A549 (cell line): Measurements from ENCODE around the gene UTP18. TPM values are rescaled to one million over a fixed set of nuclear protein-coding genes. Genes with fewer than 3 reads are reported as not detected.

ENCODE experiments used
- ATAC-seq, 2 experiments: fragments of 200-7000 bp in 1 of 2; fragments of >200 bp in 1 of 2; cut with Nextera tagmentation in 1 of 2; cut with Tn5 transposase in 1 of 2; 3 replicates each; pipeline versions ENCODE4 v1.8.0 to v1.9.1; 2018 to 2020; ENCODE audit warnings: mild to moderate bottlenecking in 1 of 2, moderate library complexity in 1 of 2
- CTCF ChIA-PET: fragments of 300-600 bp; sonication (Branson Sonifier 250); formaldehyde crosslinking; extraction: SDS; loops from one replicate; lab custom pipeline; 2021; ENCODE audit warnings: antibody characterized with exemption, inconsistent platforms; lab: Yijun Ruan, JAX
- POLR2A ChIA-PET: fragments of 350-600 bp; formaldehyde crosslinking; extraction: SDS; loops from one replicate; lab custom pipeline; 2021; ENCODE audit warnings: antibody characterized with exemption, inconsistent platforms; lab: Yijun Ruan, JAX
- DNase-seq, 2 experiments: peaks; one replicate each; pipeline versions ENCODE4 v3.0.0 to v3.0.0-alpha.2; 2011 to 2016; ENCODE audit warnings: low read depth in 1 of 2, low spot score in 1 of 2
- FAIRE-seq: peaks from 2 replicates; lab custom pipeline; 2011; peaks lifted over from hg19 to GRCh38; lab: Jason Lieb, UNC
- H3K27ac ChIP-seq, 2 experiments: fragments of >200 bp; sonication (Bioruptor Twin); formaldehyde crosslinking; 3 replicates each; pipeline ENCODE4 v1.5.1; 2016 to 2017
- H3K4me1 ChIP-seq: fragments of >200 bp; sonication (Bioruptor Twin); formaldehyde crosslinking; 3 replicates; pipeline ENCODE4 v1.6.1; 2016
- H3K4me2 ChIP-seq: fragments of >200 bp; sonication (Bioruptor Twin); formaldehyde crosslinking; 3 replicates; pipeline ENCODE4 v1.6.1; 2016
- H3K4me3 ChIP-seq: fragments of >200 bp; sonication (Bioruptor Twin); formaldehyde crosslinking; 3 replicates; pipeline ENCODE4 v1.5.1; 2016
- H3K9me3 ChIP-seq: fragments of >200 bp; sonication (Bioruptor Twin); formaldehyde crosslinking; 3 replicates; pipeline ENCODE4 v1.6.1; 2016
- BHLHE40 ChIP-seq: IDR thresholded peaks from 2 replicates; pipeline ENCODE4 v1.6.1; 2012; ENCODE audit warnings: low read depth, low read length, inconsistent platforms
- CBX8 ChIP-seq: fragments of 200-600 bp; sonication (generic); IDR thresholded peaks from 2 replicates; pipeline ENCODE4 v1.6.1; 2016
- CEBPB ChIP-seq, 2 experiments: fragments of >200 bp in 1 of 2; sonication (Bioruptor Twin) in 1 of 2; formaldehyde crosslinking in 1 of 2; IDR thresholded peaks; 2 replicates each; pipeline ENCODE4 v1.6.1; 2012 to 2016
- CHD4 ChIP-seq: fragments of 200-600 bp; sonication (generic); IDR thresholded peaks from 2 replicates; pipeline ENCODE4 v1.6.1; 2016; ENCODE audit warnings: antibody characterized with exemption, mild to moderate bottlenecking, borderline replicate concordance
- EP300 ChIP-seq, 2 experiments: fragments of >200 bp; sonication (Bioruptor Twin); formaldehyde crosslinking; IDR thresholded peaks; 2 replicates in 1 of 2; 3 replicates in 1 of 2; pipeline ENCODE4 v1.6.1; 2016 to 2017
- FOSB ChIP-seq: fragments of 250-450 bp; sonication (Bioruptor Pico); IDR thresholded peaks from 2 replicates; pipeline ENCODE4 v1.5.0; 2020; ENCODE audit warnings: mild to moderate bottlenecking, moderate library complexity
- HDAC2 ChIP-seq: fragments of 200-600 bp; sonication (generic); IDR thresholded peaks from 2 replicates; pipeline ENCODE4 v1.6.1; 2016
- HOXB13 ChIP-seq: fragments of 250-450 bp; sonication (Bioruptor Pico); IDR thresholded peaks from 2 replicates; pipeline ENCODE4 v1.5.0; 2020; ENCODE audit warnings: low read depth, mild to moderate bottlenecking, moderate library complexity
- KDM1A ChIP-seq: fragments of 200-600 bp; sonication (generic); IDR thresholded peaks from 2 replicates; pipeline ENCODE4 v1.6.1; 2016; ENCODE audit warnings: low read depth, mild to moderate bottlenecking
- KDM5A ChIP-seq: fragments of 200-600 bp; sonication (generic); IDR thresholded peaks from 2 replicates; pipeline ENCODE4 v1.6.1; 2016; ENCODE audit warnings: antibody characterized with exemption, mild to moderate bottlenecking
- MAFK ChIP-seq: fragments of 450-650 bp; IDR thresholded peaks from 2 replicates; pipeline ENCODE4 v1.6.1; 2014; ENCODE audit not compliant: partially characterized antibody
- POLR2A ChIP-seq: IDR thresholded peaks from 2 replicates; pipeline ENCODE4 v1.6.1; 2012; ENCODE audit warnings: mild to moderate bottlenecking, low read length
- RAD21 ChIP-seq, 2 experiments: fragments of >200 bp in 1 of 2; sonication (Bioruptor Twin) in 1 of 2; formaldehyde crosslinking in 1 of 2; IDR thresholded peaks in 1 of 2; conservative IDR thresholded peaks in 1 of 2; 2 replicates in 1 of 2; 3 replicates in 1 of 2; pipeline ENCODE4 v1.6.1; 2012 to 2018; ENCODE audit warnings: inconsistent platforms in 1 of 2
- RFX5 ChIP-seq: fragments of 450-650 bp; IDR thresholded peaks from 2 replicates; pipeline ENCODE4 v1.7.1; 2014; ENCODE audit warnings: antibody characterized with exemption, mild to moderate bottlenecking, moderate library complexity
- ZSCAN20 ChIP-seq: fragments of 250-450 bp; sonication (Bioruptor Pico); IDR thresholded peaks from 2 replicates; pipeline ENCODE4 v1.8.0; 2022; ENCODE audit warnings: mild to moderate bottlenecking, moderate library complexity
- WGBS: methylation state at CpG from one replicate; pipeline ENCODE4 v1.1.6; 2017; ENCODE audit errors: missing lambda C conversion rate; 5-methylcytosine and 5-hydroxymethylcytosine counted together
- polyA plus RNA-seq, 4 experiments: library from polyadenylated mRNA; depleted of rRNA in 3 of 4; stranded (reverse); fragments of >200 nt; fragmentation: RNase III in 1 of 4; extraction: RNeasy Plus Mini Kit Qiagen cat#74134 plus additional on column Dnase treatment in 1 of 4; gene quantifications; 2 replicates in 3 of 4; 3 replicates in 1 of 4; pipeline ENCODE4 v1.2.3, GENCODE V29; 2011 to 2017
- TF ChIP-seq, protein P1 (sequence below): fragments of 200-600 bp; sonication (generic); IDR thresholded peaks from 2 replicates; pipeline ENCODE4 v1.6.1; 2016; ENCODE audit warnings: antibody characterized with exemption, mild to moderate bottlenecking, moderate library complexity
- TF ChIP-seq, protein P2 (sequence below): fragments of 250-450 bp; sonication (Bioruptor Pico); IDR thresholded peaks from 2 replicates; pipeline ENCODE4 v1.5.0; 2021; ENCODE audit warnings: mild to moderate bottlenecking, moderate library complexity, borderline replicate concordance
- TF ChIP-seq, protein P3 (sequence below): IDR thresholded peaks from 2 replicates; pipeline ENCODE4 v1.6.1; 2012

The UTP18 gene
- polyA plus RNA-seq, 2 of the 4 experiments (the other 2 are of a cell fraction) = 79.1 to 96.7 TPM

DNA sequence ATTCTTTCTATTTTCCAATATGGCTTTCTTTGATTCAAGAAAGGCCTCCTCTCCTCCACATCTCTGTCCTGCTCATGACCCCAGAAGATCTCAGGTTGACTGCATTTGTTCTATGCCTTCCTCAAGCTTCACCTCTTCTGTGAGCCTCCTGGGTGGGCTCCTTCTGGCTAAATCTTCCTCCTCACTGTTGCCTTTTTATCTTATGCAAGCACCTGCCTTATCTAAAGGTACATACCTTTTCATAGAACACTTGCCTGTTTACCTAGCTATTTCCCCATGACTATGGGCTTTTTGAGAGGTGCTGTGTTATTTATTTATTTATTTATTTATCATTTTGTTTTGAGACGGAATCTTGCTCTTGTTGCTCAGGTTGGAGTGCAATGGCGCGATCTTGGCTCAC lies 81.1 kb downstream of the UTP18 start:
- H3K4me2 ChIP-seq = no peak overlapping the region
- H3K4me1 ChIP-seq = no peaks in the 10 kb centered on the region
- no peak overlapping the region for H3K27ac ChIP-seq
- POLR2A ChIA-PET = no interaction called here
- TF ChIP-seq FOSB (no peak), RFX5 (no peak), BHLHE40 (no peak), KDM5A (no peak), CHD4 (no peak)
- DNase-seq (no peak), FAIRE-seq (no peak), ATAC-seq (no peak)
- WGBS = 77% methylated on average over 3 of the region's 3 CpGs
- H3K9me3 ChIP-seq = no peaks in the 10 kb centered on the region
- CTCF ChIA-PET = interaction anchor here (0.7 to 1.7 kb wide), 2 partner anchors 30 to 42 kb away, joined by 3 to 5 read pairs; no protein-coding TSS in a partner anchor
- H3K4me3 ChIP-seq = no peak overlapping the region

DNA sequence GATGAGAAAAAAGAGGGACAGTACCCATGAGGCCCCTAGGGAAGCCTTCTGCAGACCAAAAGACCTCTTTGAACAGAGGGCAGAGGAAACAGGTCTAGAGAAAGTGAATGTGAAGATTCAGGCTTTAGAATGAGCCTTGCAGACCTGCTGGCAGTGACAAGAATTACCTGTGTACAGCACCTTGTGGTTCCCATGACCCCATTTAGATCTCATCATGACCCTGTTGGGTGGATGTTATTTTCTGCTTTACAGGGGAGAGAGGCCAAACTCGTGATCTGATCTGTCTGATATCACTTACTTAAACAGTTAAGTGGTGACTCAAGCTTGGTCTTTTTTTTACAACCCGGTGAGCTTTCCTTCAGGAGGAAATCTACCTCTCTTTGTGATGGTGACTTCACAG lies 81.9 kb downstream of the UTP18 start:
- Histone ChIP-seq H3K27ac (no peak overlapping the region), H3K9me3 (no peaks in the 10 kb centered on the region), H3K4me2 (no peak overlapping the region), H3K4me1 (no peaks in the 10 kb centered on the region), H3K4me3 (no peak overlapping the region)
- peak; percentile 20 to 27; a peak in 2 of 6 replicates for ATAC-seq
- CTCF ChIA-PET = interaction anchor here (1.7 kb wide), 1 partner anchor 43 kb away, joined by 5 read pairs; no protein-coding TSS in a partner anchor
- POLR2A ChIA-PET = no interaction called here
- FAIRE-seq = no peak
- DNase-seq = no peak
- no peak for TF ChIP-seq POLR2A
- no peak for TF ChIP-seq ZSCAN20 (CRISPR knock-in tag)
- TF ChIP-seq EP300 (IDR thresholded peaks at IDR 0.05) = no peak
- no peak for TF ChIP-seq MAFK
- TF ChIP-seq KDM1A = no peak
- TF ChIP-seq, protein P1, sequence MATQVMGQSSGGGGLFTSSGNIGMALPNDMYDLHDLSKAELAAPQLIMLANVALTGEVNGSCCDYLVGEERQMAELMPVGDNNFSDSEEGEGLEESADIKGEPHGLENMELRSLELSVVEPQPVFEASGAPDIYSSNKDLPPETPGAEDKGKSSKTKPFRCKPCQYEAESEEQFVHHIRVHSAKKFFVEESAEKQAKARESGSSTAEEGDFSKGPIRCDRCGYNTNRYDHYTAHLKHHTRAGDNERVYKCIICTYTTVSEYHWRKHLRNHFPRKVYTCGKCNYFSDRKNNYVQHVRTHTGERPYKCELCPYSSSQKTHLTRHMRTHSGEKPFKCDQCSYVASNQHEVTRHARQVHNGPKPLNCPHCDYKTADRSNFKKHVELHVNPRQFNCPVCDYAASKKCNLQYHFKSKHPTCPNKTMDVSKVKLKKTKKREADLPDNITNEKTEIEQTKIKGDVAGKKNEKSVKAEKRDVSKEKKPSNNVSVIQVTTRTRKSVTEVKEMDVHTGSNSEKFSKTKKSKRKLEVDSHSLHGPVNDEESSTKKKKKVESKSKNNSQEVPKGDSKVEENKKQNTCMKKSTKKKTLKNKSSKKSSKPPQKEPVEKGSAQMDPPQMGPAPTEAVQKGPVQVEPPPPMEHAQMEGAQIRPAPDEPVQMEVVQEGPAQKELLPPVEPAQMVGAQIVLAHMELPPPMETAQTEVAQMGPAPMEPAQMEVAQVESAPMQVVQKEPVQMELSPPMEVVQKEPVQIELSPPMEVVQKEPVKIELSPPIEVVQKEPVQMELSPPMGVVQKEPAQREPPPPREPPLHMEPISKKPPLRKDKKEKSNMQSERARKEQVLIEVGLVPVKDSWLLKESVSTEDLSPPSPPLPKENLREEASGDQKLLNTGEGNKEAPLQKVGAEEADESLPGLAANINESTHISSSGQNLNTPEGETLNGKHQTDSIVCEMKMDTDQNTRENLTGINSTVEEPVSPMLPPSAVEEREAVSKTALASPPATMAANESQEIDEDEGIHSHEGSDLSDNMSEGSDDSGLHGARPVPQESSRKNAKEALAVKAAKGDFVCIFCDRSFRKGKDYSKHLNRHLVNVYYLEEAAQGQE = no peak
- TF ChIP-seq CEBPB (IDR thresholded peaks at IDR 0.05) = no peak
- TF ChIP-seq HOXB13 = no peak
- no peak for TF ChIP-seq HDAC2
- TF ChIP-seq RAD21 (conservative IDR thresholded peaks at IDR 0.05 in 1 of 2, IDR thresholded peaks at IDR 0.05 in 1 of 2) = no peak
- TF ChIP-seq, protein P2, sequence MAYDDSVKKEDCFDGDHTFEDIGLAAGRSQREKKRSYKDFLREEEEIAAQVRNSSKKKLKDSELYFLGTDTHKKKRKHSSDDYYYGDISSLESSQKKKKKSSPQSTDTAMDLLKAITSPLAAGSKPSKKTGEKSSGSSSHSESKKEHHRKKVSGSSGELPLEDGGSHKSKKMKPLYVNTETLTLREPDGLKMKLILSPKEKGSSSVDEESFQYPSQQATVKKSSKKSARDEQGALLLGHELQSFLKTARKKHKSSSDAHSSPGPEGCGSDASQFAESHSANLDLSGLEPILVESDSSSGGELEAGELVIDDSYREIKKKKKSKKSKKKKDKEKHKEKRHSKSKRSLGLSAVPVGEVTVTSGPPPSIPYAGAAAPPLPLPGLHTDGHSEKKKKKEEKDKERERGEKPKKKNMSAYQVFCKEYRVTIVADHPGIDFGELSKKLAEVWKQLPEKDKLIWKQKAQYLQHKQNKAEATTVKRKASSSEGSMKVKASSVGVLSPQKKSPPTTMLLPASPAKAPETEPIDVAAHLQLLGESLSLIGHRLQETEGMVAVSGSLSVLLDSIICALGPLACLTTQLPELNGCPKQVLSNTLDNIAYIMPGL (CRISPR knock-in tag) = no peak
- no peak for TF ChIP-seq BHLHE40
- TF ChIP-seq, protein P3, sequence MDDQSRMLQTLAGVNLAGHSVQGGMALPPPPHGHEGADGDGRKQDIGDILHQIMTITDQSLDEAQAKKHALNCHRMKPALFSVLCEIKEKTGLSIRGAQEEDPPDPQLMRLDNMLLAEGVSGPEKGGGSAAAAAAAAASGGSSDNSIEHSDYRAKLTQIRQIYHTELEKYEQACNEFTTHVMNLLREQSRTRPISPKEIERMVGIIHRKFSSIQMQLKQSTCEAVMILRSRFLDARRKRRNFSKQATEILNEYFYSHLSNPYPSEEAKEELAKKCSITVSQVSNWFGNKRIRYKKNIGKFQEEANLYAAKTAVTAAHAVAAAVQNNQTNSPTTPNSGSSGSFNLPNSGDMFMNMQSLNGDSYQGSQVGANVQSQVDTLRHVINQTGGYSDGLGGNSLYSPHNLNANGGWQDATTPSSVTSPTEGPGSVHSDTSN = no peak
- no peak for TF ChIP-seq FOSB
- TF ChIP-seq CBX8 = no peak
- WGBS = 14% methylated on average over 2 of the region's 2 CpGs

DNA sequence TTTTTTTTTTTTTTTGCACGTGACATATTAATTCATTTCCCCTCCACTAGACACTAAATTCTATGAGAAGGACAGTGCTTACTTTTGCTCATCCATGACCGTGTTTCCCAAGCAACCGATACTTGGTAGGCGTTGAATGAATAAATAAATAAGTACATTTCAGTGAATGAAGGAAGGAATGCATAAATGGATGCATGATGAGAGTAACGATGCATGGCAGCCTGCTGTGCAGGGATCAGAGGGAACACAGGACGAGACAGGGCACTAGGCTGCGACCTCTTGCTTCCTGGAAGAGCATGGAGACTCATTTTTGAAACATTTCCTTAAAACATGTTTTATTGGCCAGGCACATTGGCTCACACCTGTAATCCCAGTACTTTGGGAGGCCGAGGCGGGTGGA lies 84.2 kb downstream of the UTP18 start:
- no peak for FAIRE-seq
- no peak for DNase-seq
- no peak for ATAC-seq
- TF ChIP-seq RAD21 (conservative IDR thresholded peaks at IDR 0.05 in 1 of 2, IDR thresholded peaks at IDR 0.05 in 1 of 2) = no peak
- H3K27ac ChIP-seq = no peak overlapping the region
- ChIA-PET POLR2A (no interaction called here), CTCF (no interaction called here)
- H3K4me2 ChIP-seq = no peak overlapping the region
- no peaks in the 10 kb centered on the region for H3K9me3 ChIP-seq
- 55% methylated on average over 9 of the region's 9 CpGs for WGBS
- no peaks in the 10 kb centered on the region for H3K4me1 ChIP-seq
- H3K4me3 ChIP-seq = no peak overlapping the region
